ENCODE data around the gene ANGPT4. TPM values are rescaled to one million over a fixed set of nuclear protein-coding genes. Genes with fewer than 3 reads are reported as not detected.
A peak's percentile ranks its signal among the peaks of the same experiment; 100 is the strongest.

Gene ANGPT4
- total and polyA plus RNA-seq, 2 of the 13 experiments (the other 11 are each of a cell fraction or from before 2014, with no cell fraction given): not detected

DNA sequence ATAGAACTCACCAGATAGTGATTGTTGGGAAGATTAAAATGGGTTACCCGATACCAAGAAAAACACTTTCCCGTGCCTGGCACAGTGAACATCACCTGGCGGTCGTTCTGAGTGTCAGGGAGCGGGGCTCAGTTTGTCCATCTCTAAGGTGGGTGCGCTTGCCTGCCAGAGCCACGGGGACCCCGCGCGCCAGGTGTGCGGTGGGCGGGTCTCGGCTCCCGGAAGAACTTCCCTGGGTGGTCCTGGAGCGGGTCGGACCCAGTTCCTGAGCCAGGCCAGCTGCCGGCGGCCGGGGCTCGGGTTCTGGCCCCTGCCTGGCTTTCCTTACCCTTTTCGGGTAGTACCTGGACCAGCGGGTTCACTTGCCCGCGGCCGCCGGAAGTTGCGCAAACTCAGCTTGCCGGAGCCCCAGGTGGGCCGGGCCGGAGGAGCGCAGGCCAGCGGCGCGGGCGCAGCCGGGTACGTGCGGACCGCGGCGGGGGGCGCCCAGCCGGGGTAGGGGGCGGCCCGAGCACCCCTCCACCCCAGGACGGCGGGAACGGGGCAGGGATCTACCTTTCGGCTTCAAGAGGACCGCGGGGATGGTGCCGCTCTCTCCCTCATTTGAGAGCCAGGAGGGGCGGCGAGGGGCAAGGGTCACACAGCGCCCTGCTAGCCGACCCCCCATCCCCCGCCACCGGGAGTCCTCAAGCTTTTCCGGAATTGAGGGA is 75.1 kb downstream of the ANGPT4 start (continued):
- TF ChIP-seq NFAT5 (CRISPR knock-in tag; IDR thresholded peaks at IDR 0.05) (no peak), CHCHD3 (CRISPR knock-in tag; IDR thresholded peaks at IDR 0.05) (no peak), KDM5A (IDR thresholded peaks at IDR 0.05; ENCODE audit: borderline replicate concordance, low read length) (no peak), ZBTB42 (CRISPR knock-in tag; IDR thresholded peaks at IDR 0.05) (no peak), RBAK (CRISPR knock-in tag; IDR thresholded peaks at IDR 0.05) (no peak), HOXD1 (CRISPR knock-in tag; IDR thresholded peaks at IDR 0.05) (no peak), RFX5 (IDR thresholded peaks at IDR 0.05; ENCODE audit: low read depth, low read length) (no peak), IRF9 (CRISPR knock-in tag; IDR thresholded peaks at IDR 0.05; ENCODE audit: borderline replicate concordance) (0 out of 2 replicates have a peak, but pooled peaks have one; percentile 18), ZFAT (CRISPR knock-in tag; conservative IDR thresholded peaks at IDR 0.05) (no peak), ZSCAN22 (CRISPR knock-in tag; IDR thresholded peaks at IDR 0.05) (no peak), ARHGAP35 (CRISPR knock-in tag; IDR thresholded peaks at IDR 0.05; ENCODE audit: borderline replicate concordance) (0 out of 2 replicates have a peak, but pooled peaks have one; percentile 17), ARID2 (CRISPR knock-in tag; IDR thresholded peaks at IDR 0.05; ENCODE audit: borderline replicate concordance) (no peak), SPEN (CRISPR knock-in tag; IDR thresholded peaks at IDR 0.05; ENCODE audit: low read depth) (peak; percentile 52; the same call in 1 of the 2 replicates)
- TF ChIP-seq, protein P1, sequence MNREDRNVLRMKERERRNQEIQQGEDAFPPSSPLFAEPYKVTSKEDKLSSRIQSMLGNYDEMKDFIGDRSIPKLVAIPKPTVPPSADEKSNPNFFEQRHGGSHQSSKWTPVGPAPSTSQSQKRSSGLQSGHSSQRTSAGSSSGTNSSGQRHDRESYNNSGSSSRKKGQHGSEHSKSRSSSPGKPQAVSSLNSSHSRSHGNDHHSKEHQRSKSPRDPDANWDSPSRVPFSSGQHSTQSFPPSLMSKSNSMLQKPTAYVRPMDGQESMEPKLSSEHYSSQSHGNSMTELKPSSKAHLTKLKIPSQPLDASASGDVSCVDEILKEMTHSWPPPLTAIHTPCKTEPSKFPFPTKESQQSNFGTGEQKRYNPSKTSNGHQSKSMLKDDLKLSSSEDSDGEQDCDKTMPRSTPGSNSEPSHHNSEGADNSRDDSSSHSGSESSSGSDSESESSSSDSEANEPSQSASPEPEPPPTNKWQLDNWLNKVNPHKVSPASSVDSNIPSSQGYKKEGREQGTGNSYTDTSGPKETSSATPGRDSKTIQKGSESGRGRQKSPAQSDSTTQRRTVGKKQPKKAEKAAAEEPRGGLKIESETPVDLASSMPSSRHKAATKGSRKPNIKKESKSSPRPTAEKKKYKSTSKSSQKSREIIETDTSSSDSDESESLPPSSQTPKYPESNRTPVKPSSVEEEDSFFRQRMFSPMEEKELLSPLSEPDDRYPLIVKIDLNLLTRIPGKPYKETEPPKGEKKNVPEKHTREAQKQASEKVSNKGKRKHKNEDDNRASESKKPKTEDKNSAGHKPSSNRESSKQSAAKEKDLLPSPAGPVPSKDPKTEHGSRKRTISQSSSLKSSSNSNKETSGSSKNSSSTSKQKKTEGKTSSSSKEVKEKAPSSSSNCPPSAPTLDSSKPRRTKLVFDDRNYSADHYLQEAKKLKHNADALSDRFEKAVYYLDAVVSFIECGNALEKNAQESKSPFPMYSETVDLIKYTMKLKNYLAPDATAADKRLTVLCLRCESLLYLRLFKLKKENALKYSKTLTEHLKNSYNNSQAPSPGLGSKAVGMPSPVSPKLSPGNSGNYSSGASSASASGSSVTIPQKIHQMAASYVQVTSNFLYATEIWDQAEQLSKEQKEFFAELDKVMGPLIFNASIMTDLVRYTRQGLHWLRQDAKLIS (CRISPR knock-in tag; IDR thresholded peaks at IDR 0.05): no peak
- TF ChIP-seq, protein P2, sequence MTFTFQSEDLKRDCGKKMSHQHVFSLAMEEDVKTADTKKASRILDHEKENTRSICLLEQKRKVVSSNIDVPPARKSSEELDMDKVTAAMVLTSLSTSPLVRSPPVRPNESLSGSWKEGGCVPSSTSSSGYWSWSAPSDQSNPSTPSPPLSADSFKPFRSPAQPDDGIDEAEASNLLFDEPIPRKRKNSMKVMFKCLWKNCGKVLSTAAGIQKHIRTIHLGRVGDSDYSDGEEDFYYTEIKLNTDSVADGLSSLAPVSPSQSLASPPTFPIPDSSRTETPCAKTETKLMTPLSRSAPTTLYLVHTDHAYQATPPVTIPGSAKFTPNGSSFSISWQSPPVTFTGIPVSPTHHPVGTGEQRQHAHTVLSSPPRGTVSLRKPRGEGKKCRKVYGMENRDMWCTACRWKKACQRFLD (CRISPR knock-in tag; IDR thresholded peaks at IDR 0.05; ENCODE audit: borderline replicate concordance): peak; percentile 71; the same call in 1 of the 2 replicates
- TF ChIP-seq, protein P3, sequence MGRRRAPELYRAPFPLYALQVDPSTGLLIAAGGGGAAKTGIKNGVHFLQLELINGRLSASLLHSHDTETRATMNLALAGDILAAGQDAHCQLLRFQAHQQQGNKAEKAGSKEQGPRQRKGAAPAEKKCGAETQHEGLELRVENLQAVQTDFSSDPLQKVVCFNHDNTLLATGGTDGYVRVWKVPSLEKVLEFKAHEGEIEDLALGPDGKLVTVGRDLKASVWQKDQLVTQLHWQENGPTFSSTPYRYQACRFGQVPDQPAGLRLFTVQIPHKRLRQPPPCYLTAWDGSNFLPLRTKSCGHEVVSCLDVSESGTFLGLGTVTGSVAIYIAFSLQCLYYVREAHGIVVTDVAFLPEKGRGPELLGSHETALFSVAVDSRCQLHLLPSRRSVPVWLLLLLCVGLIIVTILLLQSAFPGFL (CRISPR knock-in tag; IDR thresholded peaks at IDR 0.05): no peak
